Activated naive CD4-positive, alpha-beta T cell treated with Interleukin-2 at 50 U/mL for 16 hours (primary cell): ENCODE results near the gene DOK6.

Source experiments
- DNase-seq: peaks from one replicate; pipeline ENCODE4 v3.0.0-alpha.2; 2020

Gene DOK6

GRCh38 chr18:69880083-69880482, 479.4 kb downstream of the DOK6 start:
- no peak for DNase-seq

GRCh38 chr18:69882965-69883668, 482.4 kb downstream of the DOK6 start:
- no peak for DNase-seq

GRCh38 chr18:69883781-69884180, 483.1 kb downstream of the DOK6 start:
- DNase-seq = no peak

- DNase-seq = no peak
These were observed 484.7 kb downstream of the DOK6 start for GRCh38 chr18:69885355-69885754.

- DNase-seq = peak; percentile 73
These were observed 485.3 kb downstream of the DOK6 start for GRCh38 chr18:69885841-69886531.

GRCh38 chr18:69887256-69887655, 486.6 kb downstream of the DOK6 start:
- DNase-seq = no peak

- peak; percentile 37 for DNase-seq
These were observed 488.3 kb downstream of the DOK6 start for GRCh38 chr18:69889009-69889408.

- DNase-seq = no peak
These were observed 489.9 kb downstream of the DOK6 start for GRCh38 chr18:69890558-69890957.

- DNase-seq = no peak
These were observed 493.8 kb downstream of the DOK6 start for GRCh38 chr18:69894467-69894866.

GRCh38 chr18:69895066-69896047, 494.7 kb downstream of the DOK6 start:
- peak; percentile 47 for DNase-seq

- DNase-seq = peak; percentile 35
These were observed 496.9 kb downstream of the DOK6 start for GRCh38 chr18:69897397-69898108.

GRCh38 chr18:69898241-69898861, 497.7 kb downstream of the DOK6 start:
- DNase-seq = peak; percentile 53
